ENCODE measurements around the gene CDH4. TPM values are rescaled to one million over a fixed set of nuclear protein-coding genes. Genes with fewer than 3 reads are reported as not detected.

CDH4 gene
- total RNA-seq, 1 donor from 2014 or later = 0.23 TPM

- TF ChIP-seq, protein P1, sequence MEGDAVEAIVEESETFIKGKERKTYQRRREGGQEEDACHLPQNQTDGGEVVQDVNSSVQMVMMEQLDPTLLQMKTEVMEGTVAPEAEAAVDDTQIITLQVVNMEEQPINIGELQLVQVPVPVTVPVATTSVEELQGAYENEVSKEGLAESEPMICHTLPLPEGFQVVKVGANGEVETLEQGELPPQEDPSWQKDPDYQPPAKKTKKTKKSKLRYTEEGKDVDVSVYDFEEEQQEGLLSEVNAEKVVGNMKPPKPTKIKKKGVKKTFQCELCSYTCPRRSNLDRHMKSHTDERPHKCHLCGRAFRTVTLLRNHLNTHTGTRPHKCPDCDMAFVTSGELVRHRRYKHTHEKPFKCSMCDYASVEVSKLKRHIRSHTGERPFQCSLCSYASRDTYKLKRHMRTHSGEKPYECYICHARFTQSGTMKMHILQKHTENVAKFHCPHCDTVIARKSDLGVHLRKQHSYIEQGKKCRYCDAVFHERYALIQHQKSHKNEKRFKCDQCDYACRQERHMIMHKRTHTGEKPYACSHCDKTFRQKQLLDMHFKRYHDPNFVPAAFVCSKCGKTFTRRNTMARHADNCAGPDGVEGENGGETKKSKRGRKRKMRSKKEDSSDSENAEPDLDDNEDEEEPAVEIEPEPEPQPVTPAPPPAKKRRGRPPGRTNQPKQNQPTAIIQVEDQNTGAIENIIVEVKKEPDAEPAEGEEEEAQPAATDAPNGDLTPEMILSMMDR (IDR thresholded peaks at IDR 0.05; ENCODE audit: unreplicated experiment) = no peak
- Mint-ChIP-seq H3K36me3 (ENCODE audit: low read depth, unreplicated experiment) (peaks cover 7% of the 10 kb centered on the region), H3K27me3 (ENCODE audit: unreplicated experiment) (peaks cover 14% of the 10 kb centered on the region)
Observed at GRCh38 chr20:61408951-61409740, 157.1 kb downstream of the CDH4 start.

GRCh38 chr20:61411743-61412142 is 159.7 kb downstream of the CDH4 start:
- H3K27me3 Mint-ChIP-seq (ENCODE audit: unreplicated experiment) = peaks cover 6% of the 10 kb centered on the region
- no peak overlapping the region for H3K27ac Mint-ChIP-seq (ENCODE audit: unreplicated experiment)
- peaks cover 3% of the 10 kb centered on the region for H3K36me3 Mint-ChIP-seq (ENCODE audit: low read depth, unreplicated experiment)
- no peak for DNase-seq (ENCODE audit: low spot score)
- TF ChIP-seq, protein P1 (IDR thresholded peaks at IDR 0.05; ENCODE audit: unreplicated experiment) = no peak
- H3K4me1 Mint-ChIP-seq (ENCODE audit: unreplicated experiment) = no peaks in the 10 kb centered on the region
- H3K9me3 Mint-ChIP-seq (ENCODE audit: unreplicated experiment) = no peaks in the 10 kb centered on the region
- no peak overlapping the region for H3K4me3 Mint-ChIP-seq (ENCODE audit: unreplicated experiment)

More at GRCh38 chr20:61408951-61409740, 157.1 kb downstream of the CDH4 start:
- Mint-ChIP-seq H3K4me1 (ENCODE audit: unreplicated experiment) (no peaks in the 10 kb centered on the region), H3K4me3 (ENCODE audit: unreplicated experiment) (no peak overlapping the region), H3K27ac (ENCODE audit: unreplicated experiment) (no peak overlapping the region), H3K9me3 (ENCODE audit: unreplicated experiment) (no peaks in the 10 kb centered on the region)
- DNase-seq (ENCODE audit: low spot score) = no peak

DNA sequence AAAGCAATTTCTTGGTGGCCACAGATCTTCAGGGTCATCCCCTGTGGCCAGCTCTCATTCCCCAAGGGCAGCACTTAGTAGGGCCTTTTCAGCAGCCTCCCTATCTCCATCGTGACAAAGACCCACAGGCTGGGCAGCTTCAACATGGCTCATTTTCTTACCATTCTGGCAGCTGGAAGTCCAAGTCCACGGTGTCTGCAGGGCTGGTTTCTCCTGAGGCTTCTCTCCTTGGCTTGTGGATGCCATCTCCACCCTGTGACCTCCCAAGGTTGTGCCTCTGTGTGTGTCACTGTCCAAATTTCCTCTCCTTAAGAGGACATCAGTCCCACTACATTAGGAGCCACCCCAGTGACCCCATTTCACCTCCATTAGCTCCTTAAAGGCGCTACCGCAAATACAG is 161.7 kb downstream of the CDH4 start:
- Mint-ChIP-seq H3K4me1 (ENCODE audit: unreplicated experiment) (no peaks in the 10 kb centered on the region), H3K9me3 (ENCODE audit: unreplicated experiment) (no peaks in the 10 kb centered on the region), H3K36me3 (ENCODE audit: low read depth, unreplicated experiment) (no peaks in the 10 kb centered on the region), H3K27ac (ENCODE audit: unreplicated experiment) (no peak overlapping the region), H3K4me3 (ENCODE audit: unreplicated experiment) (no peak overlapping the region), H3K27me3 (ENCODE audit: unreplicated experiment) (no peaks in the 10 kb centered on the region)
- no peak for DNase-seq (ENCODE audit: low spot score)
- TF ChIP-seq, protein P1 (IDR thresholded peaks at IDR 0.05; ENCODE audit: unreplicated experiment) = no peak

DNA sequence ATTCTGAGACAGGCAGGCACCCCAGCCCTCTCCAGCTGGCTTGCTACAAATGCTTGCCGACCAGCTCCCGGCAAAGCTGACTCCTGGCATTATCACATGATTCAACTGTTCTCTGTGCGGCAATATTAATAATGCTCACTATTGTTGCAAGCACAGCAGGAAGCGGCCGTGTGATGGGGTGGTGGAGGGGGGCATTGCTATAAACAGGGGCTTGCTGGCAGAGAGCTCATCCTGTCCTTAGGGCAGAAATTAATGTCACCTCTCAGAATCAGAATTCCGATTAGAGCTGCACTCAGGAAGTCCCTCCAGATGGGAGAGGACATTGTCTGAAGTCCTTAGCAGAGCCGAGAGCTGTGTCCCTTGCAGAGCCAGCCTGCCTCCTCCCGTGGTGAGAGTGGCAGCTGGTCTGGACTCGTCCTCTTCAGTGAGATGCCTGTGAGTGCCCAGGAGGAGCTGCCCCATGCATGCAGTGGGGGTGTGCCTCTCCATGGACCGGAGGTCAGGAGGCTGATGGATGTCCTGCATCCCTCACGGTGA is 162.5 kb downstream of the CDH4 start:
- no peaks in the 10 kb centered on the region for H3K27me3 Mint-ChIP-seq (ENCODE audit: unreplicated experiment)
- H3K4me1 Mint-ChIP-seq (ENCODE audit: unreplicated experiment) = no peaks in the 10 kb centered on the region
- H3K36me3 Mint-ChIP-seq (ENCODE audit: low read depth, unreplicated experiment) = no peaks in the 10 kb centered on the region
- H3K4me3 Mint-ChIP-seq (ENCODE audit: unreplicated experiment) = no peak overlapping the region
- DNase-seq (ENCODE audit: low spot score) = no peak
- TF ChIP-seq, protein P1 (IDR thresholded peaks at IDR 0.05; ENCODE audit: unreplicated experiment) = no peak
- H3K9me3 Mint-ChIP-seq (ENCODE audit: unreplicated experiment) = no peaks in the 10 kb centered on the region
- H3K27ac Mint-ChIP-seq (ENCODE audit: unreplicated experiment) = no peak overlapping the region

GRCh38 chr20:61416546-61416945 is 164.5 kb downstream of the CDH4 start:
- no peaks in the 10 kb centered on the region for H3K27me3 Mint-ChIP-seq (ENCODE audit: unreplicated experiment)

More at GRCh38 chr20:61416546-61416945, 164.5 kb downstream of the CDH4 start:
- Mint-ChIP-seq H3K4me3 (ENCODE audit: unreplicated experiment) (no peak overlapping the region), H3K27ac (ENCODE audit: unreplicated experiment) (no peak overlapping the region), H3K4me1 (ENCODE audit: unreplicated experiment) (no peaks in the 10 kb centered on the region), H3K9me3 (ENCODE audit: unreplicated experiment) (no peaks in the 10 kb centered on the region), H3K36me3 (ENCODE audit: low read depth, unreplicated experiment) (no peaks in the 10 kb centered on the region)
- no peak for DNase-seq (ENCODE audit: low spot score)
- TF ChIP-seq, protein P1 (IDR thresholded peaks at IDR 0.05; ENCODE audit: unreplicated experiment) = no peak

Data from endothelial cell (in vitro differentiated cells).